GM19395 (cell line): ENCODE data around the gene SMIM38.

Experiments
- ATAC-seq: cut with Tn5 transposase; IDR thresholded peaks from one replicate; pipeline ENCODE4 v1.9.1; 2021; ENCODE audit warnings: mild to moderate bottlenecking, moderate library complexity; ENCODE audit not compliant: unreplicated experiment

Gene SMIM38

GRCh38 chr11:69157822-69158231 lies 2.1 kb downstream of the SMIM38 start:
- ATAC-seq = no peak

GRCh38 chr11:69158301-69159149 lies 2.8 kb downstream of the SMIM38 start:
- no peak for ATAC-seq

DNA sequence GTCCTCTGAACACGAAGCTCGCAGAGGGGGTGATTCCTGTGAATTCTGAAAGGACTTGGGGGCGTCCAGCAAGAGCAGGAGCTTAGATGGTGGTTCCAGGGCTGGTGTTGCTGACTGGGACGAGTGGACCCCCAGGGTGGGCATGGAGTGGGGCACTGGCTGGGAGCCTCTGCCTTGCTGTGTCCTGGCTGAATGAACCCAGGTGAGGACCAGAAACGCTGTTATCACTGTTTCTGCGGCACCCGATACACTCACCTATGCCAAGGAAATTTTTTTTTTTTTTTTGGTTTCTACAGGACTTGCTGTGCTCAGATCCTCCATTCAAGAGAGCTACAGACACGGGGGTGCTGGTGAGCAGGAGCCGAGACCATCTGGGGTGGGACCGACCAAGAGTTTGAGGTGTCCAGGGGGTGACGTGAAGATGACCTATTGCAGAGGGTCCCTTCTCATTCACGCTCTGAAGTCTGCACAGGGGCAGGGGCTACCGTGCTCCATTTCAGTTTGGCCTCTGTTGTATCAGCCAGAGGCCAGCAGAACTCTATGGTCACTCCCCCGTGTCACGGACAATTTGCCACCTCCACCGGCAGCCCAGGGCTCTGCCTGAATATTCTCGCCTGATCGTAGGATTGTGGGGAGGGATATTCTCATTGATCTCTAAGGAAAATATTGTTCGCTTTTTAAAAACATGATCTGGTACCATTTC lies 3.6 kb downstream of the SMIM38 start:
- no peak for ATAC-seq

DNA sequence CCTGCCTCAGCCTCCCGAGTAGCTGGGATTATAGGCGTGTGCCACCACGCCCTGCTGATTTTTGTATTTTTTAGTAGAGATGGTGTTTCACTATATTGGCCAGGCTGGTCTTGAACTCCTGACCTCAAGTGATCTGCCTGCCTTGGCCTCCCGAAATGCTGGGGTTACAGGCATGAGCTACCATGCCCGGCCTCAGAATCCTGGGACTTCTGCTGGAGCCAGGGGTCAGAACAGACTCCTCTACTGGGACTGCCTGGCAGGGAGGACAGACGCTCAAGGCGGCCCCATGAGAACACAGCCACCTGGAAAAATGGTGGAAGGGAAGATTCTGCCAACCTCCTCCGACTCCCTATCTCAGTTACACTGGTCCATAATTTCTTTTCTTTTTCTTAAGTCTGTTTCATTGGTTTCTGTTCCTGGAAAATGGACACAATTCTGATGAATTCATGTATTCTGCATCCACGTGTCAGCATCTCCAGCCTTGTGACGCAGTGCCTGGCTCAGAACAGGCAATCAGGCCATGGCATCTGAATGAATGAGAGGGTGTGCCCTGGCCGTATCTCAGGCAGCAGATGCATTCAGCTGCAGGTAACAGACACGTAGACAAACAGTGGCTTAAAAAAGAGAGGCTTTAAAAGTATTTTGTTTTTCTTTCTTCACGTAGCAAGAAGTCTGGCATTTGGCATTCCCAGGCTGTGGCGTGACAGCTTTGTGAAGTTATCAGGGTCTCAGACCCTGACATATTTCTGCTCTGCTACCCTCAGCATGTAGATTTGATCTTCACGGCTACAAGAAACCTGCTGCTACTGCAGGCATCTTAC lies 4.8 kb downstream of the SMIM38 start:
- no peak for ATAC-seq

DNA sequence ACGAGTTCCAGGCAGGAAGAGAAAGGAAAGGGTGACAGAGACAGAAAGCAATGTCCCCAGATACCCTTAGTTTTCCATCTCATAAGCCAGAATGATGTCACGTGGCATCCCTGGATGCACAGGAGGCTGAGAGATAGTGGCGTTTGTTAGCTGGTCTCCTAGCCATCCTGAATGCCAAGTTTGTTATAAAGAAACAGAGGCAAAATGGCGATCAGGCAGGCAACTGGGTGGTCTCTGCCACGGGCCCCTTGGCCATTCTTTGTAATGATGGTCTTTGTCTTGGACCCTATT lies 5.3 kb downstream of the SMIM38 start:
- no peak for ATAC-seq

DNA sequence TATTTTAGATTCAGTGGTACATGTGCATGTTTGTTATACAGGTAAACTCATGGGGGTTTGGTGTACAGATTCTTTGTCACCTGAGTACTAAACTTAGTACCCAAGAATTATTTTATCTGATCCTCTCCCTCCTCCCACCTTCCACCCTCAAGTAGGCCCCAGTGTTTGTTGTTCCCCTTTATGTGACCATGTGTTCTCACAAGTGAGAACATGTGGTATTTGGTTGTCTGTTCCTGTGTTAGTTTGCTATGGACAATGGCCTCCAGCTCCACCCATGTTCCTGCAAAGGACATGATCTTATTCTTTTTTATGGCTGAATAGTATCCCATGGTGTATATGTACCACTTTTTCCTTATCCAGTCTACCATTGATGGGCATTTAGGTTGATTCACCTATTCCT lies 6.8 kb downstream of the SMIM38 start:
- ATAC-seq = no peak

DNA sequence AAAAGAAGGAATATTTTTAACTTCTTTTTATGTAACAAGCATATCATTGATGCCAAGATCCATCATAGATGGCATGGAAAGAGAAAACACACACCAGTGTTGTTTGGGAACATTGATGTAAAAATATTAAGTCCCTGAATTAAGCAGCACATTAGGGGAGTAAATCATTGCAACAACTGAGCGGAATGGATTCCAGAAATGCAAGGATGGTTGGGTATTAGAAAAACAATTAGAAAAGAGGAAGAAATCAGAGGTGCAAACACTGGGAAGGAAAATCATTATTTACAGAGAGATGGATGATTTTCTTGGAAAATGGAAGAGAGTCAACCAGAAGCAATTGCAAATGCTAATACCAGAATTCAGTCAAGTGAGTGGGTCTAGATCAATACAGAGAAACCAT lies 8.1 kb downstream of the SMIM38 start:
- no peak for ATAC-seq

DNA sequence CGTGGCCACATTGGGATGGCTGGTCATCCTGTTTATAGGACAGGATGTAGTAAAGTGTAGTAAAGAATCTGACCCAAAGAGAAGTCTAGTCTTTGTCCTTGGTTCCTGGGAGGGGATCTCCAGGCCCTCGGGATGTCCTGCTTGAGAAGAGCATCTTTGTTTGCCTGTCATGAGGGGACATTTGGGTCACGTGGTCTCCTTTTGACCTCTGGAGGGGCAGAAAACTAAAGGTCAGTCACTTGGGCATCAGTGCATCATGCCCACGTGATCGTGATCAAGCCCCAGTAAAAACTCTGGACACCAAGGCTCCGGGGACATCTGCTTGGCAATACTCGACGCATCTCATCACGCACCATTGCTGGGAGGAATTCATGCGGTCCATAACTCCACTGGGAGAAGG lies 9.1 kb downstream of the SMIM38 start:
- ATAC-seq = no peak

DNA sequence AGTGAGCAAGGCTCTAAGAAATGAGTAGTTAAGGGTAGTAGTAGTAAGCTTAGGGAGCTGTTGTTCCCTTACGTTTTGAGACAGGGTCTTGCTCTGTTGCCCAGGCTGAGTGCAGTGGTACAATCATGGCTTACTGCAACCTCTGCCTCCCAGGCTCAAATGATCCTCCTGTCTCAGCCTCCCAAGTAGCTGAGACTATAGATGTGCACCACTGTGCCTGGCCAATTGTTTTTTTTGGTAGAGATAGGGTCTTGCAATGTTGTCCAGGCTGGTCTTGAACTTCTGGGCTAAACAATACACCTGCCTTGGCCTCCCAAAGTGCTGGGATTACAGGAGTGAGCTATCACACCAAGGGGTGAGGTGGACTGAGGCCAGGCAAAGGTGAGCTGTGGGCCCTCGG lies 10.0 kb downstream of the SMIM38 start:
- ATAC-seq = no peak

DNA sequence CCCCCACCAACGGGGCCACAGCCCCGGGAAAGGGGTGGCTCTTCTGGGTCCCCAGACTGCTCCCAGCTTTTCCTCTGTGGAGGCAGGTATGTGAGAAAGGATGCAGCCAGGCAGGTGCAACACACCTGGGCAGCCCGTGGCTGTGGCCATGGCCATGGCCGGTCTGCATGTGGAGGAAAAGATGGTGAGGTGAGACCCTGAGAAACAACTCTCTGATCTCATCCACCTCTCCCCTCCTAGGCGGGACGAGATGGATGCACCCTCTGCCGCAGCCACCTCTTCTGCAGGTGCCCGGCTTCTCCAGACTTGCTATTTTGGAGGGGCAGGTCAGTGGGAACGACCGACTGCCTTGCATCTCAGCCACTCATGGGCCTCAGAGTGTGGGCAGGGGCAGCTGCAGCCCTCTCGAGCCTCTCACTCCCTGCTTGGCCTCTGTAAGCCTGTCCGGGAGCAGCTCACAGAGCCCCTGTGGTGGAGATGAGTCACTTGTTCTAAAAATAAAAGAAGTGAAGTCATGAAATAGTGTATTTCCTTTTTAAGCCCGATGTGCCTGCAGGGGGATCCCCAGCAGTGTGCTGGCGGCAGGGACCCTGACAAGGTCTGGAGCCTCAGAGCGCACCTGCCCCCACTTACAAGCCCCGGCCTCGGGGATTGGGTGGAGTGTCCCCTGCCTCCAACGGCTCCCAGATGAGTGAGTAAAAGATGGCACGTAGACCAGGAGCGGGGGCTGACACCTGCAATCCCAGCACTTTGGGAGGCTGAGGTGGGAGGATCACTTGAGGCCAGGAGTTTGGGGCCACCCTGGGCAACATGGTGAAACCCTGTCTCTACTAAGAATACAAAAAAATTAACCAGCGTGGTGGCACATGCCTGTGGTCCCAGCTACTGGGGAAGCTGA lies 10.7 kb downstream of the SMIM38 start:
- peak; percentile 95 for ATAC-seq

- peak; percentile 31 for ATAC-seq
Measured at GRCh38 chr11:69167130-69167915, 11.6 kb downstream of the SMIM38 start.

- ATAC-seq = no peak
Measured at GRCh38 chr11:69167916-69168691, 12.4 kb downstream of the SMIM38 start.

- no peak for ATAC-seq
Measured at GRCh38 chr11:69169479-69169878, 13.7 kb downstream of the SMIM38 start.

- ATAC-seq = no peak
Measured at GRCh38 chr11:69170704-69171103, 15.0 kb downstream of the SMIM38 start.

- no peak for ATAC-seq
Measured at GRCh38 chr11:69171476-69172240, 15.9 kb downstream of the SMIM38 start.

- ATAC-seq = no peak
Measured at GRCh38 chr11:69172674-69173073, 16.9 kb downstream of the SMIM38 start.

GRCh38 chr11:69173331-69173730 lies 17.6 kb downstream of the SMIM38 start:
- no peak for ATAC-seq

DNA sequence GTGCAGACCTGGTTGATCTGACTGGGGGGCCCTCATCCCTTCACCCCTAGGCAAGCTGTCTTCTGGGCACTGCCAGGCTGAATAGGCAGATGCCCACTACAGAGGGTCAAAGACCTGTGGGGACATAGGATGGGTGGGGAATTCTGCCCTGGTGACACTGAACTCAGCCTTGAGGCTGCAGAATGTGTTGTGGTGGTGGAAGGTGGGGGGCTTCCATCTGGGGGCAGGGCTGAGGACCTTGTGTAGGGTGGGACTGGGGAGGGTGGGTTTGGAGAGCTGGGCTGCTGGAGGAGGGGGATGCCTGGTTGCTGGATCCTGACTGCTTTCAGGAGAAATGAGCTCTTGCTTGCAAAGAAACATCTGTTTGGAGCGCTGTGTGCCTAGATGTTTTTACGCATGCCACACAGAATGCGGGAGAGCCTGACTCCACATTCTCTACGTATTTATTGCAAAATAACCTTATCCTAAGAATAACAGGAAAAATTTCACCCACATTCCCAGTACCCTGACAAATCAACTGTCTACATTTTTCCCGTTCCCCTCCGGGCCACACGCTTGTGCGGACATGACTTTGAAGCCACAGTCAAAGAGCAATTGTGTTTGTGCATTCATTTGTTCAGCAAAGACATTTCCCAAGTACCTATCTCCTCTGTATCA lies 18.3 kb downstream of the SMIM38 start:
- ATAC-seq = no peak
